HepG2 (cell line): Measurements from ENCODE around the gene ATP1A1. TPM values are rescaled to one million over a fixed set of nuclear protein-coding genes. Genes with fewer than 3 reads are reported as not detected.

Source experiments
- BORCS8-MEF2B ChIP-seq: sonication (generic); formaldehyde crosslinking; IDR thresholded peaks from 2 replicates; pipeline ENCODE4 v1.8.0; 2022; ENCODE audit warnings: mild to moderate bottlenecking, missing genetic modification reagents
- CSRNP2 ChIP-seq: sonication (generic); formaldehyde crosslinking; conservative IDR thresholded peaks from 2 replicates; pipeline ENCODE4 v1.8.0; 2022; ENCODE audit warnings: low read depth, missing genetic modification reagents
- FIP1L1 ChIP-seq: fragments of 200-400 bp; formaldehyde crosslinking; IDR thresholded peaks from 2 replicates; pipeline ENCODE4 v1.6.1; 2018; ENCODE audit warnings: low read depth, mild to moderate bottlenecking, low read length, moderate library complexity, borderline replicate concordance; ENCODE audit not compliant: insufficient read depth
- LBX2 ChIP-seq: sonication (generic); formaldehyde crosslinking; IDR thresholded peaks from 2 replicates; pipeline ENCODE4 v1.5.0; 2020; ENCODE audit warnings: missing genetic modification reagents, mild to moderate bottlenecking, borderline replicate concordance
- MIER3 ChIP-seq: IDR thresholded peaks from 2 replicates; pipeline ENCODE4 v1.6.1; 2016; ENCODE audit warnings: missing compliant biosample characterization, borderline replicate concordance
- MXI1 ChIP-seq: IDR thresholded peaks from 3 replicates; pipeline ENCODE4 v1.6.1; 2012; ENCODE audit warnings: low read depth, low read length, inconsistent platforms, borderline replicate concordance
- NR0B2 ChIP-seq: sonication (generic); formaldehyde crosslinking; IDR thresholded peaks from 2 replicates; pipeline ENCODE4 v1.4.0; 2020; ENCODE audit warnings: mild to moderate bottlenecking, missing genetic modification reagents
- PTBP1 ChIP-seq: fragments of 200-400 bp; formaldehyde crosslinking; IDR thresholded peaks from 2 replicates; pipeline ENCODE4 v1.6.1; 2018; ENCODE audit warnings: low read length, low read depth; ENCODE audit not compliant: poor library complexity, severe bottlenecking
- RBM39 ChIP-seq: fragments of 200-400 bp; formaldehyde crosslinking; IDR thresholded peaks from one replicate; pipeline ENCODE4 v1.6.1; 2018; ENCODE audit warnings: antibody characterized with exemption, mild to moderate bottlenecking, low read depth, low read length; ENCODE audit not compliant: poor library complexity, severe bottlenecking
- SAFB2 ChIP-seq: sonication (generic); formaldehyde crosslinking; IDR thresholded peaks from 2 replicates; pipeline ENCODE4 v1.5.1; 2020; ENCODE audit warnings: missing genetic modification reagents, low read depth, mild to moderate bottlenecking, borderline replicate concordance
- SETDB1 ChIP-seq: sonication (generic); formaldehyde crosslinking; IDR thresholded peaks from 2 replicates; pipeline ENCODE4 v1.5.1; 2020; ENCODE audit warnings: missing genetic modification reagents, mild to moderate bottlenecking, borderline replicate concordance
- SKIL ChIP-seq: sonication (generic); formaldehyde crosslinking; IDR thresholded peaks from 2 replicates; pipeline ENCODE4 v1.8.0; 2022; ENCODE audit warnings: missing genetic modification reagents, mild to moderate bottlenecking, moderate library complexity, borderline replicate concordance
- TCF7L2 ChIP-seq: IDR thresholded peaks from 2 replicates; pipeline ENCODE4 v1.6.1; 2011; ENCODE audit warnings: mild to moderate bottlenecking, low read depth, low read length, moderate library complexity
- XRCC5 ChIP-seq: fragments of 200-400 bp; formaldehyde crosslinking; optimal IDR thresholded peaks from 2 replicates; pipeline ENCODE3; 2017; ENCODE audit warnings: mild to moderate bottlenecking, low read length
- ZBTB25 ChIP-seq: IDR thresholded peaks from 2 replicates; pipeline ENCODE4 v1.6.1; 2018; ENCODE audit warnings: missing genetic modification reagents
- ZMAT3 ChIP-seq: sonication (generic); formaldehyde crosslinking; conservative IDR thresholded peaks from 2 replicates; pipeline ENCODE4 v1.7.0; 2021; ENCODE audit warnings: missing genetic modification reagents
- ZNF367 ChIP-seq: sonication (generic); formaldehyde crosslinking; IDR thresholded peaks from 2 replicates; pipeline ENCODE4 v1.4.0; 2020; ENCODE audit warnings: missing genetic modification reagents, borderline replicate concordance
- ZNF484 ChIP-seq: sonication (generic); formaldehyde crosslinking; IDR thresholded peaks from 2 replicates; pipeline ENCODE4 v1.5.1; 2020; ENCODE audit warnings: mild to moderate bottlenecking, low read depth, missing genetic modification reagents, borderline replicate concordance
- ZNF567 ChIP-seq: sonication (generic); formaldehyde crosslinking; IDR thresholded peaks from 2 replicates; pipeline ENCODE4 v1.8.1; 2023; ENCODE audit warnings: mild to moderate bottlenecking, missing genetic modification reagents, borderline replicate concordance
- ZNF703 ChIP-seq: sonication (generic); formaldehyde crosslinking; IDR thresholded peaks from 2 replicates; pipeline ENCODE4 v1.5.1; 2020; ENCODE audit warnings: missing genetic modification reagents, mild to moderate bottlenecking, moderate library complexity, borderline replicate concordance
- ZNF740 ChIP-seq: sonication (generic); formaldehyde crosslinking; IDR thresholded peaks from 2 replicates; pipeline ENCODE4 v1.4.0; 2020; ENCODE audit warnings: missing genetic modification reagents
- ZSCAN12 ChIP-seq: sonication (generic); formaldehyde crosslinking; IDR thresholded peaks from 2 replicates; pipeline ENCODE4 v1.9.0; 2021; ENCODE audit warnings: mild to moderate bottlenecking, missing genetic modification reagents
- polyA plus RNA-seq, 8 experiments: library from polyadenylated mRNA; depleted of rRNA in 3 of 8; stranded (reverse) in 7 of 8; unstranded in 1 of 8; fragments of >200 nt; fragmentation: Illumina TruSeq in 4 of 8; extraction: Trizol in 4 of 8; gene quantifications; 2 replicates each; pipeline versions ENCODE4 v1.2.1 to v1.2.3, GENCODE V29; 2011 to 2016; ENCODE audit warnings: low read depth in 4 of 8, missing spikeins in 1 of 8, mixed read lengths in 1 of 8; ENCODE audit not compliant: insufficient read depth in 1 of 8
- total RNA-seq, 5 experiments: library from RNA; depleted of rRNA; stranded (reverse); fragments of >200 nt; fragmentation: Illumina TruSeq; extraction: Trizol; gene quantifications; 2 replicates each; pipeline ENCODE4 v1.2.3, GENCODE V29; 2016; ENCODE audit warnings: low read depth in 1 of 5

ATP1A1 gene
- total and polyA plus RNA-seq, 2 of the 13 experiments (the other 11 are each of a cell fraction or from before 2014, with no cell fraction given) = 280 to 705 TPM

- TF ChIP-seq NR0B2 (peak; percentile 78; the same call in 1 of the 2 replicates), ZNF703 (peak; percentile 46; the same call in 1 of the 2 replicates), MIER3 (CRISPR knock-in tag) (peak; percentile 69; the same call in 1 of the 2 replicates), ZNF567 (peak; percentile 42; the same call in 1 of the 2 replicates), LBX2 (CRISPR knock-in tag) (peak; percentile 70; the same call in 1 of the 2 replicates), MXI1 (peak; percentile 47; the same call in 1 of the 3 replicates), ZSCAN12 (CRISPR knock-in tag) (no peak), PTBP1 (no peak), ZBTB25 (CRISPR knock-in tag) (0 out of 2 replicates have a peak, but pooled peaks have one; percentile 33), ZNF484 (CRISPR knock-in tag) (no peak), SETDB1 (CRISPR knock-in tag) (no peak), RBM39 (peak; percentile 28), SKIL (CRISPR knock-in tag) (no peak), ZMAT3 (CRISPR knock-in tag) (peak; percentile 86; the same call in 1 of the 2 replicates), ZNF367 (CRISPR knock-in tag) (no peak), BORCS8-MEF2B (CRISPR knock-in tag) (peak; percentile 97), ZNF740 (CRISPR knock-in tag) (peak; percentile 80; the same call in 1 of the 2 replicates), XRCC5 (peak; percentile 15), FIP1L1 (no peak), SAFB2 (no peak), CSRNP2 (no peak), TCF7L2 (no peak)
Observed at GRCh38 chr1:116418091-116418830, 45.2 kb downstream of the ATP1A1 start (continued).
